ENCODE results near the gene GSC2. TPM values are rescaled to one million over a fixed set of nuclear protein-coding genes. Genes with fewer than 3 reads are reported as not detected.

Gene GSC2
- total and polyA plus RNA-seq, 5 donors from 2014 or later, result not detected

DNA sequence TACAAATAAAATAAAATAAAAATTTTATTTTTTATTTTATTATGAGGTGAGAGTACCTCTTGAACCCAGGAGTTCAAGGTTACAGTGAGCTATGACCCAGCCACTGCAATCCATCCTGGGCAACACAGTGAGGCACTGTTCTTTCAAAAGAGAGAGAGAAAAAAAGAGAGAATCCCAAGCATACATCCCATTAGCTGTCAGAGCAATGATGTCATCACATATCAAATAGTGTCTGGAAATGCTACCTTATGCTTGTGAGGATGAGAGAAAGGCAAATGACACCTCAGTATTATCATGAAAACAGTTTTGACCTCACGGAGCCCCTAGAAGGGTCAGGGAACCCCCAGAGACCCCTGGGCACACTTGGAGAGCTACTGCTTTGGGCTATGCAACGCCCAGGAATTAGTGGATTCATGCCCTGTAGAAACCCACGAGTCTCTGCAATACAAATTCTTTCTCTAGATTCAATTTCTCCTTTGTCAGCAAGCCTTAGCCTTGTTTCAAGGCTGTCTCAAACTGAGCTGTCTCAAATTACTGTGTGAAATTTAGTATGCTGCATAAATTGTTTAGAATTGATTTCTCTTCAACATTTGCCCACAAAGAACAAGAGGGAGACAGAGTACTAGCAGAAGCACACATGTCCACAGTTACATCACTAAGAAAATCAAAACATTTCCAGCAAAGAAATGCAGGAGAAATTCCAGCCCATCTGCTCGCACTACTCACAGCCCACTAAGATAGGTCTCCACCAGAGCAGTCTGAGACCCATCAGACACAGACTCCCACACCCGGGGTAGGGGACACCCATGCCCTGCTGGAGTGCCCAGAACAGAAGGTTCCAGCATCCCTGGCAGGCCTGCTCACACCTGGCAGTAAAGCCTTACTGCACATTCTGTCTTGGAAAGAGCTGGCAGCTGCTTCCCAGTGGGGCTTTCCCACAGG is 45.9 kb downstream of the GSC2 start:
- ATAC-seq (ENCODE audit: low read depth in 2 of 2), result no peak
- Mint-ChIP-seq H3K9me3 (no peaks in the 10 kb centered on the region), H3K4me1 (peaks cover 5 to 75% (median 41%) of the 10 kb centered on the region in 4 donors), H3K4me3 (no peak overlapping the region), H3K27ac (peak overlapping the region in 1 of 3 donors; percentile 73), H3K36me3 (peaks cover 13% of the 10 kb centered on the region), H3K27me3 (no peaks in the 10 kb centered on the region)
- Histone ChIP-seq H3K4me1 (ENCODE audit: control insufficient read depth, insufficient read depth, low read length, poor library complexity, severe bottlenecking) (peaks cover 35% of the 10 kb centered on the region), H3K36me3 (ENCODE audit: control insufficient read depth, insufficient read depth, low read length) (peaks cover 11% of the 10 kb centered on the region), H3K27ac (ENCODE audit: insufficient read depth, low read length, poor library complexity, severe bottlenecking) (no peak overlapping the region), H3K27me3 (ENCODE audit: control insufficient read depth, insufficient read depth, low read length) (no peaks in the 10 kb centered on the region), H3K4me3 (ENCODE audit: low read depth, low read length) (no peak overlapping the region), H3K9me3 (ENCODE audit: control insufficient read depth in 2 of 2, low read length in 2 of 2) (no peaks in the 10 kb centered on the region)
- DNase-seq, result no peak

DNA sequence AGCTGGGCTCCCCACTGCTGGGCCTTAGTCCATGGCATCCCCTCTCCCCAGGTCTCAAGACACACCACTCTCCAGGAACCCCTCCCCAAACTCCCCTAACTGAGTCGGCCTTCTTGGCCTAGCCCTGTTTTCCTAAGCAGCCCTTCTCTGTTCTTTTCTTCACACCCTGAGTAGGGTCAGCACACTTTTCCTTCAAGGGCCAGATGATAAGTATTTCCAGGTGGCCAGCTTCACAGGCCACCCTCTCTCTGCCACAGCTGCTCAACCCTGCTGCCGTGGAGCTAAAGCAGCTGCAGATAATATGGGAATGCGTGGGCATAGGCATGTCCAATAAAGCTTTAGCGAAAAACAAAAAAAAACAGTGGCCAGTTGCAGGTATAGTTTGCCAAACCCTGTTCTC is 51.9 kb downstream of the GSC2 start:
- no peak overlapping the region for H3K27ac ChIP-seq (ENCODE audit: insufficient read depth, low read length, poor library complexity, severe bottlenecking)
- H3K4me3 ChIP-seq (ENCODE audit: low read depth, low read length), result no peak overlapping the region
- Mint-ChIP-seq H3K4me3 (no peak overlapping the region), H3K27me3 (no peaks in the 10 kb centered on the region), H3K9me3 (no peaks in the 10 kb centered on the region), H3K4me1 (peaks cover 4 to 62% (median 33%) of the 10 kb centered on the region in 4 donors), H3K36me3 (peaks cover 13% of the 10 kb centered on the region), H3K27ac (peak overlapping the region in 2 of 3 donors; percentile 71 to 85)
- no peak for DNase-seq
- H3K9me3 ChIP-seq (ENCODE audit: control insufficient read depth in 2 of 2, low read length in 2 of 2), result no peaks in the 10 kb centered on the region
- H3K4me1 ChIP-seq (ENCODE audit: control insufficient read depth, insufficient read depth, low read length, poor library complexity, severe bottlenecking), result peaks cover 3% of the 10 kb centered on the region
- H3K36me3 ChIP-seq (ENCODE audit: control insufficient read depth, insufficient read depth, low read length), result peaks cover 22% of the 10 kb centered on the region
- H3K27me3 ChIP-seq (ENCODE audit: control insufficient read depth, insufficient read depth, low read length), result no peaks in the 10 kb centered on the region
- ATAC-seq (ENCODE audit: low read depth in 2 of 2), result no peak

DNA sequence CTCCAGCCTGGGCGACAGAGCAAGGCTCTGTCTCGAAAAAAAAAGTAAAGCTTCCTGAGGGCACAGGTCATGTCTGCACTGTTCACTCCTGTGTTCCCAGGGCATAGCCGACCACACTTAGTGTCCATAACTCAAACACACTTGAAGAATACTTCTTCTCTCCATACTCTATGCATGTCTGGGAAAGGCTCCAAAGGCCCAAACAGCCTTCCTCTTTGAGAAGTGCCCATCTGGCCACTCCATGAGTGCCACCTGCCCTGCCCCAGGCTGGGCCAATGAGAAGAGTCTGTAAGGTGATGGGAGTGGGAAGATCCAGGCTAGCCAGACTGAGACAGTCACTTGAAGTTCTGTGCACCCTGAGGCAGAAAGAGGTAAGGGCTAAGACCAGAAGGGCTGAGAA is 52.6 kb downstream of the GSC2 start:
- peaks cover 13% of the 10 kb centered on the region for H3K36me3 Mint-ChIP-seq
- H3K4me3 Mint-ChIP-seq, result no peak overlapping the region
- Histone ChIP-seq H3K4me3 (ENCODE audit: low read depth, low read length) (no peak overlapping the region), H3K9me3 (ENCODE audit: control insufficient read depth in 2 of 2, low read length in 2 of 2) (no peaks in the 10 kb centered on the region), H3K4me1 (ENCODE audit: control insufficient read depth, insufficient read depth, low read length, poor library complexity, severe bottlenecking) (peaks cover 3% of the 10 kb centered on the region), H3K27me3 (ENCODE audit: control insufficient read depth, insufficient read depth, low read length) (no peaks in the 10 kb centered on the region), H3K27ac (ENCODE audit: insufficient read depth, low read length, poor library complexity, severe bottlenecking) (no peak overlapping the region), H3K36me3 (ENCODE audit: control insufficient read depth, insufficient read depth, low read length) (peaks cover 22% of the 10 kb centered on the region)
- DNase-seq, result no peak
- no peak for ATAC-seq (ENCODE audit: low read depth in 2 of 2)
- H3K27ac Mint-ChIP-seq, result peak overlapping the region in 1 of 3 donors; percentile 85
- H3K27me3 Mint-ChIP-seq, result no peaks in the 10 kb centered on the region
- no peaks in the 10 kb centered on the region for H3K9me3 Mint-ChIP-seq
- H3K4me1 Mint-ChIP-seq, result peaks cover 8 to 59% (median 31%) of the 10 kb centered on the region in 4 donors

Other genes starting within 250 kb of the GSC2 start
- 6.5 TPM for gene DGCR6, start 244.0 kb downstream of the GSC2 start, total RNA-seq
- gene DGCR6, start 244.0 kb downstream of the GSC2 start, polyA plus RNA-seq, result 1 to 10 TPM in 1 of 4 donors, under 1 TPM in 3; 0.07 to 1.8 (median 0.47) TPM
- not detected for gene PRODH, start 214.0 kb downstream of the GSC2 start, total RNA-seq
- not detected for gene PRODH, start 214.0 kb downstream of the GSC2 start, polyA plus RNA-seq
- 58.4 TPM for gene DGCR2, start 27.9 kb downstream of the GSC2 start, total RNA-seq
- gene DGCR2, start 27.9 kb downstream of the GSC2 start, polyA plus RNA-seq, result 10 to 100 TPM; 51.8 to 75.2 (median 57.2) TPM
- gene TSSK2, start 19.0 kb downstream of the GSC2 start, total RNA-seq, result not detected
- not detected for gene TSSK2, start 19.0 kb downstream of the GSC2 start, polyA plus RNA-seq
- gene ESS2, start 5.6 kb downstream of the GSC2 start, total RNA-seq, result 47.3 TPM
- gene ESS2, start 5.6 kb downstream of the GSC2 start, polyA plus RNA-seq, result 10 to 100 TPM in 3 of 4 donors, 1 to 10 TPM in 1; 10.0 to 12.5 (median 11.2) TPM
- gene SLC25A1, start 28.4 kb upstream of the GSC2 start, total RNA-seq, result 27.6 TPM
- 10 to 100 TPM; 38.9 to 62.9 (median 52.6) TPM for gene SLC25A1, start 28.4 kb upstream of the GSC2 start, polyA plus RNA-seq
- 0.20 TPM for gene CLTCL1, start 141.4 kb upstream of the GSC2 start, total RNA-seq
- gene CLTCL1, start 141.4 kb upstream of the GSC2 start, polyA plus RNA-seq, result under 1 TPM; 0.30 to 0.55 (median 0.36) TPM